ENCODE results near the gene AGTR1.
"Not testable (repeated sequence)": the region's sequence is repeated elsewhere in the genome, so short reads cannot be mapped to it uniquely, and the experiment has no call there.

Gene AGTR1

DNA sequence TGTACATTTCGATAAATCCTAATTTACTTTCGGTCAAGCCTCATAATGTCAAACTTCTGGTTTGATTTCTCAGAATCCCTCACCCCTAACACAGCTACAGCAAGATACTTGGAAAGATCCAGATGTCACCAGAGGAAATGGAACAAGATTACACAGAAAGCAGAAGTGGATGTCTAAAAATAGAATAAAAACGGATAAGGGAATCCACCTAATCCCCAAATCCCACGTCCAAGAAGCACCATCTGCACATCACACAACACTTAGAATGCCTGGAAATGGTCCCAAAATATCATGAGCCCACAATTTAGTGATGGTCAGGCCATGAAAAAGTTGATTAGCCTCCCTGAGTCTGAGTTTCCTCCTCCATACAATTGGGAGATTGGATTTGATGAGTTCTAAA, 61.7 kb downstream of the AGTR1 start:
- DNase-seq: no peak

DNA sequence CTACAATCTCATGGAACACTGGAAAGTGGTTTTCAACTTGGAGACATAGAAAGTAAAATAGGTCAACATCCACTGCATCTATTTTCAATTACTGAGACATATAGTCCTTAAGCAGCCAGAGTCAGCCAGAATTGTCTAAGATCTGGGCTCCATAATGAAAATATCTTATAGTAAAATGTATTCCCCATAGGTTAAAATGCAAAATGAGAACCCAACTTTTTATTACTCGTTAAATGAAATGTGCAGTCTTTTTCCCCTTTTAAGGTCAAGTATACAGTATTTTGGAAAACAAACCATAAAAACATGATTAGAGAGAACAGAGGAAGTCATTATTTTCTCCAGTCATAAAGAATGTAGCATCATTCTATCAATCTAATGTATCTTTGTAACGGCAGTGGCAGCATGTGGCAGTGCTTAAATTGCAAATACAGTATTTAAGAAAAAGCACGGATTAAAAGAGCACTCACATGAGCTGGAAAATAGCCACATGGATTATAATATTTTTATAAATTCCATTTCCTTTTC, 65.5 kb downstream of the AGTR1 start:
- no peak for DNase-seq

DNA sequence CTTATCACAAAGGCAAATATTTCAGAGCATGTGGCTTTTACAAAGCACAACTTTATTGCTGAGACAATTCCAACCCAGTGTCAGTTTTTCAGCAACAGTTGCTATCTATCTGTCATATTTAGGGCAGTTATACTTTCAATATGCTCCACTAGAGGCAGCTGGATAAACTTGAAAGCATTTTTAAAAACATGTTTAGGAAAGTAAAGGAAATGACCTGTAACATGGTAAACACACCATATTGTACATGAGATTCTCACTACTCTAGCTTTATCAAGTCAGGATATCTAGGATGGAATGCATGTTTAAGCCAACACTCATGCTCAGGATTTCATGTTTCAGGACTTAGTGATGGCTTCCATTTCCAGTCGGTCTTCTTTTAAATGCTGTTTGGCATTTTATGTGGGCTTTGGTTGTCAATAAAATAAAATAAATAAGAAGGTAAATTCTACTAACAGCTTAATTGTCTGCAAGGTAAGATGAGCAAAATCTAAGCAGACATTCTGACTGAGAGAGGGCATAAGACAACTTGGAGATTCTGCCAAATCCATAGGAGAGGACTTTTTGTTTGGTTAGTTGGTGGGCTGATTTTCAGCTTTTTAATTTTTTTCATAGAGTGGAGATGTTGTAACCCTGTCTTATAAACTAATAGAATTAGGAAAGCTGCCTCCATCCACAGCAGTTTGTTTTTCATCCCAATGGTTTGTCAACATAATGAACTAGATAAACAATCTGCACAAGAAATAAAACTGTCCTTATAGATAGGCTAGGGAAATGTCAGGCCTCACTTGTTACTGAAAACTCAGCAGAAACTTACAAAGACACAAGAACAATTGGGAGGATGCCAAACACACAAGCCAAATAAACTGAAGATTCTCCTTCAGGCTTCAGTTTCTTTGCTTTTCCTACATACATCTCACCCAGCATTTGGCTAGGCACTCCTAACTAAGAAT, 66.6 kb downstream of the AGTR1 start:
- DNase-seq: no peak

DNA sequence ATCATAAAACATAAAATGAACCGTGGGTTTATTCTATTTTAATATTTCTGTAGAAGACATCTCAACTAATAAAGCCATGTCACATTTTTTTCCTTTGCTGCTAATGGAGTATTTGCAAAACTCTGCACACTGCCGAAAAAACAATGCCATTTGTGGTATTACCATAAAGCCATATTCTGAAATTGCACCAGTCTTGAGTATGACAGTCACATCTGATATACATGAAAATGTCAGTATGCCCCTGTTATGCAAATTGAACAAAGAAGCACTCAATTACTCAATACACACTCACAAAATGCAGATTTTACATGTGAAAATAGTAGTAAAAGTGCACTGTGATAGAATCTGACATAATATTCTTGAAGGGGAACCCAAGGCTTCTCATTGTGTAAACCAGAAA, 74.7 kb downstream of the AGTR1 start:
- DNase-seq: no peak

DNA sequence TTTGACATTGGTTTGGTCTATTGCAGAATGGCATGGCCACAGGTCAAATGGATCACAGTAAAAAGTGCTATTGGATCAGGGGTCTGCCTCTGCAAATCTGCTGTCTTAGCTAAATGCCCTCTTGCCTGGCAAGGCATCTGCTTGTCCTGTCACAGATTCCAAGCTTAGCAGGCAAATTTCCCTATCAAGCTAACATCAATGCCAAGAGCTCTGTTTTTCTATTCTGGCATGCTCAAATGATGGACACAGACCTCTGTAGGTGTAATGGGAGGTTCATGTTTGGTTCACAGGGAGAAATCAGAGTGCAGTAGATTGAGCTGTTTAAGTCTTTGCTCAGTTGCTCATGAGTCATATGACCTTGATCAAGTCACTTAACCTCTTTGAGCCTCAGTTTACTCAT, 75.1 kb downstream of the AGTR1 start:
- no peak for DNase-seq

DNA sequence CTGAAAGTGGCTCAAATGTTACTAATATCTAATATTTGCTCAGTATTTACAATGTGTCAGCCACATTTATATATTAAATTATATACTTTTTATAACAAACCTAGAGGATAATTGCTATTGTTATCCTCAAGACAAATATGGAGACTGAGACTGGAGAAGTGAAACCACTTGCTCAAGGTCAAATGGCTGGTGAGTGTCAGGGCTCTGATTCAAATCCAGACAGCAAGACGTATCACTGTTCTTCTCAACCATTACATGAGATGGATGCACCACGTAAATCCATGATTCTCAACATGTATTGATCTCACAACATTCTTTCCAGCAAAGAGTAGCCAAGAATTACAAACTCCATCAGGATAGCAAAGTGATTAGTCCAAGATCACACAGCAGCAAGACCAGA, 76.1 kb downstream of the AGTR1 start:
- no peak for DNase-seq

DNA sequence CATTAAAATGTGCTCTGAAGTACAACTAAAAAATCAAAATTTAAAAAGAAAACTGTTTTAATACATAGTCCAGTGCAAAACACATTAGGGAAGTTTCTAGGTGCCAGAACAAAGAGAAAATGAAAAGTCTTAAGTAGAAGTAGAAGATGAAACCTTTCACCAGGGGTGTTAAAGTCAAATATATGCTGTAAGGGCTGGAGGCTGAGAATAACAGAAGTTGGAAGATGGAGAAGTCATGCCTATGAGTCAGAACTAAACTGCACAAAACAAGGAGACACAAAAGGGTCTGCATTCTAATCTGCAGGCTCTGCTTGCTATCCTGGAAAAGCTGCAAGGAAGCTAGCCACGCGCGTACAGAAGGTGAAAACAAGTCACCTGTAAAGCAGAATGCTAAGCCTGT, 81.2 kb downstream of the AGTR1 start:
- DNase-seq: no peak

DNA sequence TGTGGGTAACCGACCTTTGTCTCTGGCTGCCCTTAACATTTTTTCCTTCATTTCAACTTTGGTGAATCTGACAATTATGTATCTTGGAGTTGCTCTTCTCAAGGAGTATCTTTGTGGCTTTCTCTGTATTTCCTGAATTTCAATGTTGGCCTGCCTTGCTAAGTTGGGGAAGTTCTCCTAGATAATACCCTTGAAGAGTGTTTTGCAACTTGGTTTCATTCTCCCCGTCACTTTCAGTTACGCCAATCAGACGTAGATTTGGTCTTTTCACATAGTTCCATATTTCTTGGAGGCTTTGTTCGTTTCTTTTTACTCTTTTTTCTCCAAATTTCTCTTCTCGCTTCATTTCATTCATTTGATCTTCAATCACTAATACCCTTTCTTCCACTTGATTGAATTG, 87.3 kb downstream of the AGTR1 start:
- not testable (repeated sequence) for DNase-seq

DNA sequence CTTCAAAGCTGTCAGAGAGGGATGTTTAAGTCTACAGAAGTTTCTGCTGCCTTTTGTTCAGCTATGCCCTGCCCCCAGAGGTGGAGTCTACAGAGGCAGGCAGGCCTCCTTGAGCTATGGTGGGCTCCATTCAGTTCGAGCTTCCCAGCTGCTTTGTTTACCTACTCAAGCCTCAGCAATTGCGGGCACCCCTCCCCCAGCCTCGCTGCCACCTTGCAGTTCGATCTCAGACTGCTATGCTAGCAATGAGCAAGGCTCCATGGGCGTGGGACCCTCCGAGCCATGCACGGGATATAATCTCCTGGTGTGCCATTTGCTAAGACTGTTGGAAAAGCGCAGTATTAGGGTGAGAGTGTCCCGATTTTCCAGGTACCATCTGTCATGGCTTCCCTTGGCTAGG, 88.5 kb downstream of the AGTR1 start:
- not testable (repeated sequence) for DNase-seq

DNA sequence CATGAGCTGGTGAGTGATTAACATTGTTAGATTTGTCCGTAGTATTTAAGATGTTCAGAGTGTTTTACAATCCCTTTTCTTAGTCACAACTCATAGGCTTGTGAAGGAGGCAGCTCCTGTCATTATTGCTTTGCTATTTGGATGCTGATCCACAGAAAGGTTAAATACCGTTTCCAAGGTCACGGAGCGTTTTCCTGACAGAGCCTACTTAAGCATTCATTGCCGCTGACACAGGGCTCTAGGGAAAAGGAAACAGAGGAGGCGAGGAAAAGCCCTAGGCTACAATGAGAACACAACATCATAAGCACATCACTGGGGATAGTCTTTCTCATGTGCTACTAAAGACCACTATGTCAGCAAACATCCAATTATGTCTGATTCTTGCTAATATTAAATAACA, 91.4 kb downstream of the AGTR1 start:
- no peak for DNase-seq

DNA sequence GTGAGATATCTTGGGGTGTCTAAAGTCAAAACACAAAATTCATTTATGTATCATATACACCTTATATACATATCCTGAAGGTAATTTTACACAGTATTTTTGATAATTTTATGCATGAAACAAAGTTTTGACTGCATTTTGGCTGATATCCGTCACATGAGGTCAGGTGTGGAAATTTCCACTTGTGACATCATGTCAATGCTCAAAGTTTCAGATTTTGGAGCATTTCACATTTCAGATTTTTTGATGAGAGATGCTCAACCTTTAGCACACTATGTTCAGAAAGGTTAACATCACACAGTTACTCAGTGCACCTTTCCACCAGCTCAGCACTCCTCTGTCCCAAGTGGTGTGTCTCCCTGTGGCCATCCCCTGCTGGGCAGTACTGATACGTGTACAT, 92.2 kb downstream of the AGTR1 start:
- no peak for DNase-seq

DNA sequence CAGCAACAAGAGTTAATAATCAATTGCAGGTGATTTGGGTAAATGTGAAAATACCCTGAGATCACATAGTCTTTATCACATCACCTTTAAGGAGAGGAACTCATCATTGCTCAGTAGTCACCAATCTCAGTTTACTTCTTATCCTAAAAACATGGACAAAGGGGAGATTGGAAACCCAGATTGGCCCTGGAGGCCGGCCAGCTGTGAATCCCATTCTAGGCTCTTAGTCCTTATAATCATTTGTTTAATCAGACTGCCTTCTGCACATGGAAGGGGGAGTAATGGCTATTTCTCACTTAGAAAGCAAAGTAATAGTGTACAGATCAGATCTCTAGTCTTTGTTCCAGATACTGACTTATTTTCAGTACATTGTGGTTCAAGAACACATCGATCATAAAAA, 92.7 kb downstream of the AGTR1 start:
- DNase-seq: no peak

DNA sequence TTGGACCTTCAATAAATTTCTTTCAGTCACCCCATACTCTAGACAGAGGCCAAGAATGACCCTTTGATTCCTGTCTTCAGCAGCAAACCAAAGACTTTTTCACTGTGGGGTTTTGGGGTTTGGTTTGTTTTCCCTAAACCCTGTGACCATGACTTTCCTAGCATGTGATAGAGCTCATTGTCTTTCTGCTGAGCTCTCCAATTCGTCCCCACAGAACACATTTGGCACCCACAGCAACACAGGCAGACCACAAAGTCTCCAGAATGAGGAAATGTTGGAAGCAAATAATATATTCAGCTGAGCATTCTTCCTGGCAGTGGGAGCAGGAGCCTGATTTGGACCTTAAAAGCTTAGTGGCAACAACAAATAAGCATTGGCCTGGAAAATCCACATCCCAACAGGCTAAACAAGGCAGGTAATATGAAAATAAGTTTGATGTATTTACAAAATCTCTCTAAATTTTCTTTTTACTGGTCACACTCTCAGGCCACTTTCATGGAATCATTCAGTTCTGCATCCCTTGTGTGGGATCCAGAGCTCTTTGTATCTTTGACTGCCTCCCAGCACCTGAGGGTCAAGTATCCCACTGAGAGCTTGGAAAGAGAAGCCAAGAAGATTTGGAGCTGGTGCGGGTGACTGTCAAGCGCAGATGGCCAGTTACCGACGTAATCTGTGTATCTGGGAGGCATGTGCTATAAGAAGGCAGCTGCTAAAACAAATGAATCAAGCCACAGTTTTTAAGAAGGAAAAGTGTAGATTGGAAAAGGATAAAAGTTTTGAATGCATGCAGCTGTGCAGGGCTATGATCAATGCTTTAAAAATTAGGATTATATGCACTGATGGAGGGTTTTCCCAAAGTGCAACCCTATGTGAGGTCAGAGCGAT, 93.4 kb downstream of the AGTR1 start:
- no peak for DNase-seq

DNA sequence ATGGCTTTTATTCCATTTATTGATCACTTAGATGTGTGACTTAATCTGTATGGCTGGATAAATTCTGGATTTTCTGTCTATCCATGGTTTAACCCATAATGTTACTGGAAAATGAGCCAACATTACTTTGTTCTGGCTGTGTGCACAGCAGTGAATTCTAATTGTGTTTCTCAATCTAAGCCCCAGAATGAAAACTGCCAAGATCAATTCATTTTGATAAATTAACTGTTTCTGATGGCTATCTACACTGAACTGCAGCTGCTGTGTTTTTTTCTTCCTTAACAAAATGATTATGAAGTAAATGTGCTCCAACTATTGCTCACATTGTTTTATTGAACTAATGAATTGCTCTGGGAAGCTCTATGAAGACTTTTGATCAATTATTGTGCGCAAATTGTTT, 94.2 kb downstream of the AGTR1 start:
- DNase-seq: no peak

DNA sequence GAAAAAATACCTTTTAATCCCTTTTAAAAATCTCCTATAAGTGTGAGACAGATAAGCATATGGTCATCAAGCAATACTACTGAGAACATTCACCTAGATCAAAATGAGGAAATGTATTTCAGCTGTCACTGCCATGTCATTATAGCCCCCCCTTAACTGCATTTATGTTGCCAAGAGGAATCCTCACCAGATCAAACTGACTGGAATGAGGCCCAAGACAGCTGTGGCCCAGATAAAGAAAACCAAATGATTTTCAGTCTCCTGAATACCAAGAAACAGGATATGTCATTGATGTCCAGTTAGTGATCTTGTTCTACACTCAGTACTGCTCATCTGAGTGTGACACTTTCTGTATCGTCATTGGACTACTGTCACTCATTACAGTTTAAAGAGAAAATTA, 94.8 kb downstream of the AGTR1 start:
- no peak for DNase-seq
